NCI-H146 (cell line): Measurements from ENCODE around the gene RPTOR.
"Not testable (repeated sequence)": the region's sequence is repeated elsewhere in the genome, so short reads cannot be mapped to it uniquely, and the experiment has no call there.

Experiments used
- DNase-seq: peaks from one replicate; lab custom pipeline; 2025; lab: John Stamatoyannopoulos, UW

The RPTOR gene, protein sequence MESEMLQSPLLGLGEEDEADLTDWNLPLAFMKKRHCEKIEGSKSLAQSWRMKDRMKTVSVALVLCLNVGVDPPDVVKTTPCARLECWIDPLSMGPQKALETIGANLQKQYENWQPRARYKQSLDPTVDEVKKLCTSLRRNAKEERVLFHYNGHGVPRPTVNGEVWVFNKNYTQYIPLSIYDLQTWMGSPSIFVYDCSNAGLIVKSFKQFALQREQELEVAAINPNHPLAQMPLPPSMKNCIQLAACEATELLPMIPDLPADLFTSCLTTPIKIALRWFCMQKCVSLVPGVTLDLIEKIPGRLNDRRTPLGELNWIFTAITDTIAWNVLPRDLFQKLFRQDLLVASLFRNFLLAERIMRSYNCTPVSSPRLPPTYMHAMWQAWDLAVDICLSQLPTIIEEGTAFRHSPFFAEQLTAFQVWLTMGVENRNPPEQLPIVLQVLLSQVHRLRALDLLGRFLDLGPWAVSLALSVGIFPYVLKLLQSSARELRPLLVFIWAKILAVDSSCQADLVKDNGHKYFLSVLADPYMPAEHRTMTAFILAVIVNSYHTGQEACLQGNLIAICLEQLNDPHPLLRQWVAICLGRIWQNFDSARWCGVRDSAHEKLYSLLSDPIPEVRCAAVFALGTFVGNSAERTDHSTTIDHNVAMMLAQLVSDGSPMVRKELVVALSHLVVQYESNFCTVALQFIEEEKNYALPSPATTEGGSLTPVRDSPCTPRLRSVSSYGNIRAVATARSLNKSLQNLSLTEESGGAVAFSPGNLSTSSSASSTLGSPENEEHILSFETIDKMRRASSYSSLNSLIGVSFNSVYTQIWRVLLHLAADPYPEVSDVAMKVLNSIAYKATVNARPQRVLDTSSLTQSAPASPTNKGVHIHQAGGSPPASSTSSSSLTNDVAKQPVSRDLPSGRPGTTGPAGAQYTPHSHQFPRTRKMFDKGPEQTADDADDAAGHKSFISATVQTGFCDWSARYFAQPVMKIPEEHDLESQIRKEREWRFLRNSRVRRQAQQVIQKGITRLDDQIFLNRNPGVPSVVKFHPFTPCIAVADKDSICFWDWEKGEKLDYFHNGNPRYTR (N-terminal part only)

DNA sequence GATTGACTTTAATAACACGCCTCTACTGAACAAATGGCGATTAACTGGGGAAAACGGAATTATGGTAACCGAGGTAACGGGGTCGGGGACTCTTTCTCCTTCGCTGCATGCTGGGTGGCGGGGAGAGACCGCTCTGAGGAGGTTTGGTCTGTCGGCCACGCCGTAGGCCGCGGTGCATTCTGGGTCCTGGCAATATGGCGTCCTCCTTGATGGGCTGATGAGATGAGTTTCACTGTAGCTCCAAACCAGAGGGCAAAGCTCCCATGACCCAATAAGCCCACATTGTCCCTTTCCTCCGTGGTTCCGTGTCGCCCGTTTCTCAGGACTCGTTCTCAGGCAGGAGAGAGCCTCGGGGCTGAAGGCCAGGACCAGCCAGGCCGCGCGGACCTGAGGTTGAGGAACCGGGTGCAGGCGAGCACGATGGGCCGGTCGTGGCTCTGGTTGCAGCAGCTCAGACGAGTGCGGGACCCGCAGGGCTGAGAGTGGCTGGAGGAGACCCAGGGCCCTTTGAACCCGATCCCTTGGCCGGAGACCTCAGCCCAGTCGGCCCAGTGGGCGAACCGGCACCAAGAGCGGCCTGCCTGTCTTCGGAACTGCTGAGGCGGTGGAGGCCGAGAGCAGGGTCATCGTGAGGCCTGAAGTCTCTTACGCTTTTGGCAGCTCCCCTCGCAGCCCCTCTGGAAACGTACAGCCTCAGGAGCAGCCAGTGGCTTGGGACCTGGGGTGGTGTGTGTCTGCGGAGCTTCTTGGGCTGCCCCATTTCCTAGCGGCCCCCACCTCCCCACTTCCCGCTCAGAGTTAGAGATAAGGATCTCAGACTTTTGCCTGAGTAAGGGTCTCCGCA lies at the start of gene RPTOR:
TSS of gene RPTOR (plus strand) at position 184 of the 844 bp plus-strand sequence. CDS start 792 bp downstream, outside the sequence.
- peak; percentile 87 for DNase-seq

DNA sequence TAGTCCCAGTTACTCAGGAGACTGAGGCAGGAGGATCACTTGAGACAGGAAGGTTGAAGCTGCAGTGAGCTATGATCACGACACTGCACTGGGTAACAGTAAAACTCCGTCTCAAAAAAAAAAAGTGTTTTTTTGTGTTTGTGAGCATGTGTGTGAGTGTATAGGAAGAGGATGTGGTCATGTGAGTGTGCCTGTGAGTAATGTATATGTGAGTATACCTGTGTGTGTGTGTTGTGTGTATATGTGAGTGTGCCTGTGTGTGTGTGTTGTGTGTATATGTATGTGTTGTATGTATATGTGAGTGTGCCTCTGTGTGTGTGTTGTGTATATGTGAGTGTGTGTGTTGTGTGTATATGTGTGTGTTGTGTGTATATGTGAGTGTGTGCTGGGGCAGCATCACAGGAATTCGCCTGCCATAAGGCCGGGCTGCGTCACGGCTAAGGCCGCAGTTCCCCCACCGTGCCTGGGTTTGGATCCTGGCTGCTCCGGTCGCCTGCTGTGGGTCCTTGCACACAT lies 46.9 kb upstream of the RPTOR start:
- DNase-seq, result no peak

DNA sequence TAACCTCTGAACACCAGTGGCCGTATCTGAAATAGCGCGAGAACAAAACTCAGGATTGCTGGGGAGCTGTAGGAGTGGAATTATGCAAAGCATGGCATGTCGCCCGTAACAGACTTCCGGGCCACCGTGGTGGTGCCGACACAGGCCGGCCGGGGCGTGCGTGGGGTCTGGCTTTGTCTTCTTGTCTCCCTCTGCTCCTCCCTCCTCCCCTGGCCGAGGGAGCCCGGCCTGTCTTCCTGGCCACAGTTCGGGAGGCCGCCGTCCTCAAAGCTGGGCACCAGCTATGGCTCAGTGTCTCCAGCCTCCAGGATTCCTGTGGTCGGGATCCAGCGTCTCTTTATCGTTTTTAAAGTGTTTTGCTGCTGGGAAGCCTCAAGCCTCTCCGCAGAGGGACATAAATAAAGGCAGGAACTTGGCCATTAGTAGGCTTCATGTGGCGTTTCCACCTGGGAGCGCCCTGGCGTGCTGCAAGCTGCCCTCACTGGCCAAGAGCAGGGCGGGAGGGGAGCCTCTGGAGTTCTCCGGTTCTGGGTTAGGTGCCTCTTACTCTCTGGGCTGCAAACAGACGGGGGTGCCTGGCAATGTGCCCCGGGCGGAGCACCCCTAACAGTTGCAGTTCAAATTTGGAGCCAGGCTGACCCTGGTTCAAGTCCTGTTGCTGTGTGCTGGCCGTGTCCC lies 46.3 kb upstream of the RPTOR start:
- DNase-seq, result peak; percentile 12

DNA sequence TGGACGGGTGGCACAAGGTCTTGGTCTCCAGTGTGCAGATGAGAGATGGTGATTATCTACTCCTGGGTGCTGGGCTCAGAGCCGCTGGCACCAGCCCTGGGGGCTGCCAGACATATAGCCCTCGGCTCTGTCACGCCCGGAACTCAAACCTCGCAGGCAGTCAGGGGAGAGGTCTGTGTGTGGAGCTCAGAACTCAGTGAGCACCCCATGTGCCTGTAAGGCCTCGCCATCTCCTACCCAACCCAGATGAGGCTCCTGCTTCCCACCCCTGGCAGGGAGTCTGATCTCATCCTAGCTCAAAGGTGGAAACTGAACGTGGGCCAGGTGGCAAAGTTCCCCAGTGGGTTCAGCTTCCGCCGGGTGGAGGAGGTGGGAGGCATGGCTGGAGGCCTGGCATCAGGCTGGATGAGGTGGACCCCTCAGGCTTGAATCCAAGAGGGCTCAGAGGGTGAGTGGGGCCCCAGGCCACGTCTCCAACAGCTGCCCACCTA lies 45.7 kb upstream of the RPTOR start:
- DNase-seq, result no peak

DNA sequence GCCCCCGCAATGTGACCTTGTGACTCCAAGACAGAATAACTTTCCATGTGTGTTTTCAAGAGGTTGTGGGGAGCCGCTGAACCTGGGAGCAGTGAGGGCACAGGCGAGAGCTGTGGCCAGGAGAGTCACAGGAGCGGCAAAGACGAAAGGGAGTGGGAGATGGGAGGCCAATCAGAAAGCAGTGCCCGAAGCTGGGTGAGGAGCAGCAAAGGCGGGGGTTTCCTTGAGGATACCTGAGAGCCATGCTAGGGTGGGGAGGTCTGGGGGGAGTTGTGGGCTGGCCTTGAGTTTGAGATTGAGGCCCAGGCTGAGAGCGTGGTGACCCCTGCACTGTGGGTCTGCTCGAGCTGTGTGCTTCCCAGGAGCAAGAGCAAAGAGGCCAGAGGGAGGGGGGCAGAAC lies 45.1 kb upstream of the RPTOR start:
- no peak for DNase-seq

DNA sequence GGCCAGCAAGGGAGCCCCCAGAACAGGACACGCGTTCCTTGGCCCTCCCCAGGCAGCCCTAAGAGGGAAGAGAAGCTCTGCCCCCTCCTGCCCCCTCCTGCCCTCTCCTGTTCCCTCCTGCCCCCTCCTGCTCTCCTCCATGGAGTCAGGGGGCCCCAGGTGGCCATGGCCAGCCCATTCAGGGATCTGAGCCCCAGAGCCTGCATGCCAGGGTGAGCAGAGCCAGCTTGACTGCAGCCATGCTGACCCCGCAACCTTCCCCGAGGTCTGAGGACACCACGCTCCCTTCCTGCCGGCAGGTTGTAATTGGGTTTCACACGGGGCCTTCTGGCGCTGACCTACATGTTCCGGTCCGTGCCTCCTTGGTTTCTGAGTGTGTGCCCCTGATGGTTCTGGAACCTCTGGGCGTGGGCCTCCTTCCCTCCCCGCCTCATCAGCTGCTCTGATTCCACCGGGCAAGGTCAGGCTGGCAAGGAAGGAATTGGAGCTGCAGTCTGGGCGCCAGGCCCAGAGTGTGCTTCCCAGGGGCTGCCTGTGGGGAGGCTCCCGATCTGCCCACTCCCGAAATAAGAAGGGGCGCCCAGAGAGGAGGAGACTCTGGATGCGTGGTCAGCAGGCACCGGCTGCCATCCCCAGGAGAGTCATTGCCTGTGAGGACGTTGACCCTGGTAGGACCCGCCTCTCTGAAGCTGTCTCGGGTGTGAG lies 44.5 kb upstream of the RPTOR start:
- no peak for DNase-seq

DNA sequence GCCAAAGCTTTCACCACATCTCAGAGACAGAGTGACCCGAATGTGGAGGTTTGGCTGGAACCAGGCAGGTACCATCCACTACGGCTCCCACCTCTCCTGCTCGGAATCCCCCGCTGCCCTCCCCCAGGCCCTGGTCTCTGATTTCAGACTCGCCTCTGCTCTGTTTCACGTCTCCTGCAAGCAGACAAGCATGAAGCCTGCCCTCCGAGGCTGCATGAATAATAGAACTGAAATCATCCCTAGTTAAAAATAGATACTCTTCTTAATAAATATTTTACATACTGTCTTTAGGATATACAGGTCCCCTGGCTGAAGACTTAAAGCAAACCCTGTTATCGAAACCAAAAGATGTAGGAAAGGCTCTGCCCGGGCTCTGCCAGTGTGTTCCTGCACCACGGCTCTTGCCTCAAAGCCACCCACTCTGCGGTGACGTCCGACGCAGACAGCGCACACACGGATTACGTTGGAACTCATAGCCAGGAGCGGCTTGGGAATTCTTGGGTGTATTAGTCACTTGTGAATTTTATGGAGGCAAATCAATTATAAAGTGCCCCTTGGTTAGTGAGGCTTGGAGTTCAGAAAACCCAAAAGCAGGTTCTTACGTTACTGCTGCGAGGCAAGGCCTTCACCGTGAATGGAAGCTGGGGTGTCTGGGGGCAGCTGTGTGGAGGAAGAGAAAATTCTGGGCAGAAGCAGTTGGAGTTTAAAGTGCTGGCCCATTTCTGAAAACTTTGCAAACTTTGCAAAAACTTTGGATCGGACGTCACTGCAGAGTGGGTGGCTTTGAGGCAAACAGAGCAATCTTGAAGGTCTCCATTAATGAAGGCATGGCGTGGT lies 42.7 kb upstream of the RPTOR start:
- no peak for DNase-seq

DNA sequence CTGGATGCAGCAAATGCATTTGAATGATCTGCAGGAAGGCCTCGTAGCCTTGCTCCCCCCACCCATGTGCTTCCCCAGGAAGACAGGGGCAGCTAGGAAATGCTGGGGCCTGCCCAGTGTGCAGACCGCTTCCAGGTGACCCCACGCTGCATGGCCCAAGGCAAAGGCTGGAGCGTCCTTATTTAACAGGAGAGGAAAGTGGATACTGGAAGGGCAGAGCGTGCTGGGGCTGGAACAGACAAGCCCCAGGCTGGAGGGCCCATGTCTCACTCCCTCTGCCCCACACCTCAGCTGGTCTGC lies 42.1 kb upstream of the RPTOR start:
- DNase-seq, result no peak

DNA sequence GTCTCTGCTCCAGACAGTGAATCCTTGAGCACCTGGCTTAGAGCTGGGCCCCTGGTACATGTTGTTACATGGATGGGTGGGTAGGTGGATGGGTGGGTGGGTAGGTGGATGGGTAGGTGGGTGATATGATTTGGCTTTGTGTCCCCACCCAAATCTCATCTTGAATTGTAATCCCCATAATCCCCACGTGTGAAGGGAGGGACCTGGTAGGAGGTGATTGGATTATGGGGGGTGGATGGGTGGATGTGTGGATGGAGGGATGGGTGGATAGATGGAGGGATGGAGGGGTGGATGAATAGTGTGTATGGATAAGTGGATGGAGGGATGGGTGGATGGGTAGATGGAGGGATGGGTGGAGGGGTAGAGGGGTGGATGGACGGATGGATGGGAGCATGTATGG lies 41.6 kb upstream of the RPTOR start:
- no peak for DNase-seq

DNA sequence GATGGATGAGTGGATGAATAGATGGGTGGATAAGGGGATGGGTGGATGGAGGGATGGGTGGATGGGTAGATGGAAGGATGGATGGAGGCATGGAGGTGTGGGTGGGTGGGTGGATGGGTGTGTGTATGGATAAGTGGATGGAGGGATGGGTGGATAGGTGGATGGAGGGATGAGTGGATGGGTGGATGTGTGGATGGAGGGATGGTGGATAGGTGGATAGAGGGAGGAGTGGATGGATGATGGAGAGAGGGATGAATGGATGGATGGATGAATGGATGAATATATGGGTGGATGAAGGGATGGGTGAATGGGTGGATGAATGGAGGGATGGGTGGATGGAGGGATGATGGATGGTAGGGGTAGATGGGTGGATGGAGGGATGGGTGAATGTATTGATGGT lies 40.7 kb upstream of the RPTOR start:
- DNase-seq, result no peak

DNA sequence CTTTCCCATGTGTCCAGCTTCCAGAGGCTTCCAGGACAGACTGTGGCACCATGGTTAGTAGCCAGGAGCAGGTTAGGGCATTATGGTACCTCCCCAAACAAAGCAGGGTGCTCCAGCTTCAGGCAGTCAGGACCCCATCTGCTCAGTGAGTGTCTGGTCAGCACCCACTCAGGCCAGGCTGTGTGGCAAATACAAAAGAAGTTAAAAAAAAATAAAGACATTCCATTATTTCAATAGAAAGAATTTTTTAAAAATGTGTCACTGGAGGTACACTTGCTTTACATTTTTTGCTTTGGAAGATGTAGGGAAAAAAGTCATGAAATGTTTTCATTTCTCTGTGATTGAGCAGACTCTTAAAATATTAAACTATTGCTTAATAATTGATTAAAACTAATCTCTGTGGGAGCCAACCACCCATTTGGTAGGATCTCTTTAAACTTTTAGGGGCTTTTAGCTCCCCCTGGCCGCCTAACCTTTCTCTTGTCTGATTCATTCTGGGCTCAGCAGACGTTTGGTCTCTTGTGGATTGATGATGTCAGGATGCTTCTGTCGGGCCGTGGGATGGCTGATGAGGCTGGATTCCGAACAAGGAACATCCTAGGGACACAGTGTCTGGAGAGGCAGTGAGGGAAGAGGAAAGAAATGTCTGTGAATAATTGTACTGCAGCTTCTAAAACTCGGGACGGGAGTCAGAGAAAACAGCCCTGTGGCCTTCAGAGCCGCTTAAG lies 39.8 kb upstream of the RPTOR start:
- DNase-seq, result no peak

DNA sequence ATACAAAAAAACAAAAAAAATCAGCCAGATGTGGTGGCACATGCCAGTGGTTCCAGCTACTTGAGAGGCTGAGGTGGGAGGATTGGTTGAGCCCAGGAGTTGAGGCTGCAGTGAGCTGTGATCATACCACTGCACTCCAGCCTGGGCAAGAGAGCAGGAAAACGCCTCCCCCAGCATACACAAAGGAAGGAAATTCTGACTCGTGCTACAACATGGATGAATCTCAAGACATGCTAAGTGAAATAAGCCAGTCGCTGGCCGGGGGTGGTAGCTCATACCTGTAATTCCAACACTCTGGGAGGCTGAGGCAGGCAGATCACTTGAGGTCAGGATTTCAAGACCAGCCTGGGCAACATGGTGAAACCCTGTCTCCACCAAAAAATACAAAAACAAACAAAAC lies 37.5 kb upstream of the RPTOR start:
- not testable (repeated sequence) for DNase-seq

DNA sequence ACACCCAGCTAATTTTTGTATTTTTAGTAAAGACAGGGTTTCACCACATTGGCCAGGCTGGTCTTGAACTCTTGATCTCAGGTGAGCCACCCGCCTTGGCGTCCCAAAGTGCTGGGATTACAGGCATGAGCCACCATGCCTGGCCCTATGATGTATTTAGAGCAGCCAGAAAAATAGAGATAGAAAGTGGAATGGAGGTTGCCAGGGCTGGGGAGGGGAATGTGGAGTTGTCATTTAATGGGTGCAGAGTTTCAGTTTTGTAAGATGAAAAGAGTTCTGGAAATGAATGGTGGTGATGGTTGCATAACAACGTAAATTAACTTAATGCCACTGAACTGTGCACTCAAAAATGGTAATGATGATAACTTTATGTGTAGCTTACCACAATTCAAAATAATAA lies 36.7 kb upstream of the RPTOR start:
- DNase-seq, result no peak

DNA sequence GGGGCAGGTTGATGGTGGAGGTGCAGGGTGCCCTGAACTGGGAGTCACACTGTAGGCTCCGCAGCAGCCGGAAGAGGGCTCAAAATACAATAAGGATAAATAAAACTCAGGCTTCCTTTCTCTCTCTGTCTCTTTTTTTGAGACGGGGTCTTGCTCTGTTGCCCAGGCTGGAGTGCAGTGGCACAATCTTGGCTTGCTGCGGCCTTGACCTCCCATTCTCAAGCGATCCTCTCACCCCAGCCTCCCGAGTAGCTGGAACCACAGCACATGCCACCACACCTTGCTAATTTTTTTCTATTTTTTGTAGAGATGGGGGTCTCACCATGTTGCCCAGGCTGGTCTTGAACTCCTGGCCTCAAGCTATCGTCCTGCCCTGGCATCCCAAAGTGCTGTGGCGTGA lies 35.3 kb upstream of the RPTOR start:
- DNase-seq, result no peak

DNA sequence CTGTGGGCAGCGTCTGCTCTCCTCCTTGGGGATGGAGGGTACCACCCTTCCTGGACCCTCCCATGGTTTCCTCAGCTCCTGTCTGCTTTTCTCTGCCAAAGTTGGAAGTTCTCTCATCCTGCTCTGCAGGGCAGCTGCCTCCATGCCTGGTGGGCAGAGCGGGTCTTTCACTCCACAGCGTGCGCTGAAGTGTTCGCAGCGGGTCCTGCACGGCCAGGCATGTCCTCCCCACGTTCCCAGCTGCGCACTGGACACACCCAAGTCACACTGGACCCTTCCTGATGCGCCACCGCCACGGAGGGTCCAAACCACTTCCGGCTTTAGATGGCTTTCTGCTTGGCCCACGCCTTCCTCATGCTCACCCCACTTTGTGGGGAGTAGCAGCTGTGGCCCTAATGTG lies 34.5 kb upstream of the RPTOR start:
- DNase-seq, result no peak

DNA sequence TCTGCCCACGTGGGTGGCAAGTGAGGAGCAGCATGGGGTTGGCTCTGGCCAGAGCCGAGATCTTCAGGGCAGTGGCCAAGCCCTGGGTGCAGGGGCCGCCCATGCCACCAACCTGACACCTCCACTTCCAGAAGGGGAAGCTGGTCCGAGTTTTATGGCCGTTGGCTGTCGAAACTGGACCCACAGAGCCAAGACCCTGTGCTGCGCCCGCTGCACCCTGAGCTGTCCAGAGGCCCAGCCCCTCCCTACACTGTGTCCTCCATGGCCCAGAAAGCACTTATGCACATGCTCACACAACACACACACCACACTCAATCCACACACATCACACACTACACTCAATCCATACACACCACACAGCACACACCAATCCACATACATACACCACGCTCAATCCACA lies 33.9 kb upstream of the RPTOR start:
- DNase-seq, result no peak

DNA sequence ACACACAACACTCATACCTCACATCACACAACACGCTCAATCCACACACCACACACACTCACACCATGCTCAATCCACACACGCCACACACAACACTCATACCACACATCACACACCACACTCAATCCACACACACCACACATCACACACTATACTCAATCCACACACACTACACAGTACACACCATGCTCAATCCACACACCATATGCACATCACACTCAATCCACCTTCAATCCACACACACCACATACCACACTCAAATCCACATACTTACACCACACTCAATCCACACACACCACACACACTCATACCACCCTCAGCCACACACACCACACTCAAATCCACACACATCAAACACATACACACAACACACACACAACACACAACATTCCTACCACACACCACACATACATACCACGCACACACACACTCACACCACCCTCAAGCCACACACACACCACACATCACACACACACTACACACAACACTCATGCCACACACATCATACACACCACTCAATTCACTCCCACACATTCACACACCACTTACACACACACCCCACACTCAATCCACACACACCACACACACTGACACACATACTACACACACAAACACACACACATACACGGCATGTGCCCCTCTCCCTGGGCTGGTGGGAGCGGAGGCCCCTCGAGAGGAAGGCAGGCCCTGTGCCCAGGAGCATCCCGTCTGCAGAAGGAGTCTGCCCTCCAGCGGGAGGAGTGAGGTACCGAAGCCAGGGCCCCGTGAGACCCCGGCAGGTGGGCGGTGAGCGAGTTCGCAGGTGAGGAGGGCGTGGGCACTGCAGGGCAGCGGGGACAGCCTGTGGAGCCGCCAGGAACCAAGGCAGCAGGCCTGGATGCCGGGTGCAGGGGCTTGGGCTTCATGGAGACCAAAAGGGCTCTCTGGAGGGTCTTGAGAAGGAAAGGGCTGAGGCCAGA lies 33.1 kb upstream of the RPTOR start:
- DNase-seq, result peak; percentile 32

DNA sequence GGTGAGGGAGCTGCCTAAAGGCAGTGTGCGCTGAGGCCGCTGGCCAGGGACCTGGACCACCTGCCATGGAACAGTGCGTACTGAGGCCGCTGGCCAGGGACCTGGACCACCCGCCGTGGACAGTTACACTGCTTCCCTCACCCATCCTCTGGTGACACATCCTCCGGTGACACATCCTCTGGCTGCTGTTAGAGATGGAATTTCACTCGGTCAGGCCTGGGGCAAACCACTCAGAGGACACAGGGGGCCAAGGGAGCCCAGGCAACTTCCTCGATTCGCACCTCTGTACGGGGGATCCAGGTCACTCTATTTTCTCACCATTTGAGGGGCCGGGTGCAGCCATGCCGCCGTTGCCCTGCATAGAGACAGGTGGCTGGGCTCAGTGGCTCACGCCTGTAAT lies 32.4 kb upstream of the RPTOR start:
- DNase-seq, result peak; percentile 32
